Glutamatergic neuron (in vitro differentiated cells): ENCODE measurements around the gene ACSM3. TPM values are rescaled to one million over a fixed set of nuclear protein-coding genes. Genes with fewer than 3 reads are reported as not detected.

Experiments
- DNase-seq: peaks from one replicate; pipeline ENCODE4 v3.0.0; 2022
- H3K27ac Mint-ChIP-seq: one replicate; pipeline ENCODE4 v1.8.0; 2020; ENCODE audit warnings: mild to moderate bottlenecking, mixed read lengths, inconsistent platforms; ENCODE audit not compliant: unreplicated experiment
- H3K27me3 Mint-ChIP-seq: one replicate; pipeline ENCODE4 v1.8.0; 2020; ENCODE audit warnings: mild to moderate bottlenecking, moderate library complexity, mixed read lengths, inconsistent platforms; ENCODE audit not compliant: unreplicated experiment
- H3K36me3 Mint-ChIP-seq: one replicate; pipeline ENCODE4 v1.8.0; 2020; ENCODE audit warnings: mild to moderate bottlenecking, mixed read lengths, inconsistent platforms; ENCODE audit not compliant: unreplicated experiment
- H3K4me1 Mint-ChIP-seq: one replicate; pipeline ENCODE4 v1.8.0; 2020; ENCODE audit warnings: mild to moderate bottlenecking, low read depth, mixed read lengths, inconsistent platforms; ENCODE audit not compliant: unreplicated experiment
- H3K4me3 Mint-ChIP-seq: one replicate; pipeline ENCODE4 v1.8.0; 2020; ENCODE audit warnings: mild to moderate bottlenecking, mixed read lengths, inconsistent platforms; ENCODE audit not compliant: unreplicated experiment
- H3K9me3 Mint-ChIP-seq: one replicate; pipeline ENCODE4 v1.8.0; 2020; ENCODE audit warnings: mild to moderate bottlenecking, moderate library complexity, mixed read lengths, inconsistent platforms; ENCODE audit not compliant: unreplicated experiment
- total RNA-seq: library from RNA; stranded (reverse); fragmentation: NEBNext Ultra II Directional; extraction: Animal tissue kit (Norgen Biotek cat#: 25700); gene quantifications from one replicate; pipeline ENCODE4 v1.2.1, GENCODE V29; 2021; ENCODE audit not compliant: unreplicated experiment
- TF ChIP-seq, protein P1 (sequence below): fragments of 200-600 bp; sonication (generic); IDR thresholded peaks from one replicate; pipeline ENCODE4 v1.5.0; 2021; ENCODE audit not compliant: partially characterized antibody, unreplicated experiment

The ACSM3 gene
- total RNA-seq, 1 donor from 2014 or later: 0.91 TPM

DNA sequence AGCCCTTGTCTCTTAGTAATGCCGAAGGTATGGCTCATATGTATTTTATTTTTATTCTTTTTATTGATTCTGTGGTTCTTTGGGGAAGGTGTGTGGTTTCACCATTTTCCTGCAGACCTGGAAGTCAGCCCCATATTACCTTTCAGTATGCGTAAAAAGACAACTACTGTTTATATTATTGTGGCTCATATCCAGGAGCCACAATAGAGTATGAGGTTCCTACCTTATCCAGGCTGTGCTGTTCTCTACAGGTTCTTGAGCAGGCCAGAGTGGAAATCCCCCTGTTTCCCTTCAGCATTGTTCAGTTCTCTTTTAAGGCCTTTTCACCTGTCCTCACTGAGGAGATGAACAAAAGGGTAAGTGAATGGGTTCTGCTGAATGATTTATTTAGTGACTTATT is 75.7 kb downstream of the ACSM3 start:
- TF ChIP-seq, protein P1, sequence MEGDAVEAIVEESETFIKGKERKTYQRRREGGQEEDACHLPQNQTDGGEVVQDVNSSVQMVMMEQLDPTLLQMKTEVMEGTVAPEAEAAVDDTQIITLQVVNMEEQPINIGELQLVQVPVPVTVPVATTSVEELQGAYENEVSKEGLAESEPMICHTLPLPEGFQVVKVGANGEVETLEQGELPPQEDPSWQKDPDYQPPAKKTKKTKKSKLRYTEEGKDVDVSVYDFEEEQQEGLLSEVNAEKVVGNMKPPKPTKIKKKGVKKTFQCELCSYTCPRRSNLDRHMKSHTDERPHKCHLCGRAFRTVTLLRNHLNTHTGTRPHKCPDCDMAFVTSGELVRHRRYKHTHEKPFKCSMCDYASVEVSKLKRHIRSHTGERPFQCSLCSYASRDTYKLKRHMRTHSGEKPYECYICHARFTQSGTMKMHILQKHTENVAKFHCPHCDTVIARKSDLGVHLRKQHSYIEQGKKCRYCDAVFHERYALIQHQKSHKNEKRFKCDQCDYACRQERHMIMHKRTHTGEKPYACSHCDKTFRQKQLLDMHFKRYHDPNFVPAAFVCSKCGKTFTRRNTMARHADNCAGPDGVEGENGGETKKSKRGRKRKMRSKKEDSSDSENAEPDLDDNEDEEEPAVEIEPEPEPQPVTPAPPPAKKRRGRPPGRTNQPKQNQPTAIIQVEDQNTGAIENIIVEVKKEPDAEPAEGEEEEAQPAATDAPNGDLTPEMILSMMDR: no peak
- H3K4me3 Mint-ChIP-seq: no peak overlapping the region
- no peaks in the 10 kb centered on the region for H3K4me1 Mint-ChIP-seq
- H3K27ac Mint-ChIP-seq: no peak overlapping the region
- H3K36me3 Mint-ChIP-seq: peaks cover 16% of the 10 kb centered on the region
- DNase-seq: no peak
- no peaks in the 10 kb centered on the region for H3K27me3 Mint-ChIP-seq
- no peaks in the 10 kb centered on the region for H3K9me3 Mint-ChIP-seq

DNA sequence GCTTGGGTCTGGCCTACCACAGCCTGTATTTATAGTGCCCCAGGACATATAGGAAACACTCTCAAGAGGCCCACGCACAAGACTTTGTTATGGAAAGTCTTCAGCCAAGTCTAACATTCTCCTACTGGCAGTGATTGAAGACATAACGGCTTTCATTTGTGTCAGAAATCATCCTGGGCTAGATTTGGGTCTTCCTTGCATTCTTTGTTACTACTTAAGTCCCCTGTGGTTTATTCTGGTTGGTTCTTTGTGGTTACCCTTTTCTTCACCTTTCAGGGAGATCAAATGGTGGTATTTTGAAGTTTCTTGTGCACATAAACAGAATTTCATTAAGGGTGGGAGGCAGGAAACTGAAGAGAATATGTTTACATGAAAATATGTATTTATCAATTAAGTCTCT is 80.2 kb downstream of the ACSM3 start:
- no peaks in the 10 kb centered on the region for H3K27me3 Mint-ChIP-seq
- H3K4me1 Mint-ChIP-seq: no peaks in the 10 kb centered on the region
- H3K4me3 Mint-ChIP-seq: no peak overlapping the region
- no peak for DNase-seq
- TF ChIP-seq, protein P1: no peak
- H3K27ac Mint-ChIP-seq: no peak overlapping the region
- no peaks in the 10 kb centered on the region for H3K9me3 Mint-ChIP-seq
- no peaks in the 10 kb centered on the region for H3K36me3 Mint-ChIP-seq

DNA sequence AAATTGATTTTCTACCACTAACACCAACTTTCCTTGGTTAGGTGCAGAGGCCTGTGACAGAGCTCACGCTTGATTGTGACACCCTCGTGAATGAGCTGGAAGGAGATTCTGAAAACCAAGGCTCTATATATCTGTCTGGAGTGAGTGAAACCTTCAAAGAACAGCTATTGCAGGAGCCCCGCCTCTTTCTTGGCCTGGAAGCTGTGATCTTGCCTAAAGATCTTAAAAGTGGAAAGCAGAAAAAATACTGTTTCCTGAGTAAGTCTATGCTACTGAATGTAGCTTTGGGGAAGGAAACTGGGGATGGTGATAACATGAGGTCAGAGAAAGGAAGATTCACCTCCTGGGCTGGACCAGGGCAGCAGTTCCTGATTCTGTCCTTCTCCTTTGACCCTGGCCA is 80.8 kb downstream of the ACSM3 start:
- Mint-ChIP-seq H3K27me3 (no peaks in the 10 kb centered on the region), H3K27ac (no peak overlapping the region), H3K4me3 (no peak overlapping the region), H3K4me1 (no peaks in the 10 kb centered on the region), H3K9me3 (no peaks in the 10 kb centered on the region), H3K36me3 (no peaks in the 10 kb centered on the region)
- no peak for DNase-seq
- TF ChIP-seq, protein P1: no peak

DNA sequence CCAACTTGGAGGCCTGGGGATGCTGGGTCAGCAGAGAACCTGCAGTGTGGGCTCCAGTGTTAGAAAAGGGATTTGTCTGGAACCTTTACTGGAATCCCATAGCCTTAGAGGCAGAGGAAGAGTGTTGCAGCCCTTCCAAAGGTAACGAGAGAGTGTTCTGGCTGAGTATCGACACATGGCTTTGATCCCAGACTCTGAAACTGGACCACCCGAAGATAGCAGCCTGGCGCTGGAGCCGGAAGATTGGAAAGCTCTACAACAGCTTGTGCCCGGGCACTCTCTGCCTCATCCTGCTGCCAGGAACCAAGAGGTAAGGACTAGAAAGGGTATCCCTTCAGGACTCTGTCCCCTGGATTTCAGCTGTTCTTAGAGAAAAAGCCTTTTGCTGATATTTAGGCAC is 82.2 kb downstream of the ACSM3 start:
- H3K36me3 Mint-ChIP-seq: no peaks in the 10 kb centered on the region
- TF ChIP-seq, protein P1: no peak
- H3K27ac Mint-ChIP-seq: no peak overlapping the region
- H3K27me3 Mint-ChIP-seq: no peaks in the 10 kb centered on the region
- no peaks in the 10 kb centered on the region for H3K9me3 Mint-ChIP-seq
- H3K4me1 Mint-ChIP-seq: no peaks in the 10 kb centered on the region
- DNase-seq: no peak
- no peak overlapping the region for H3K4me3 Mint-ChIP-seq

DNA sequence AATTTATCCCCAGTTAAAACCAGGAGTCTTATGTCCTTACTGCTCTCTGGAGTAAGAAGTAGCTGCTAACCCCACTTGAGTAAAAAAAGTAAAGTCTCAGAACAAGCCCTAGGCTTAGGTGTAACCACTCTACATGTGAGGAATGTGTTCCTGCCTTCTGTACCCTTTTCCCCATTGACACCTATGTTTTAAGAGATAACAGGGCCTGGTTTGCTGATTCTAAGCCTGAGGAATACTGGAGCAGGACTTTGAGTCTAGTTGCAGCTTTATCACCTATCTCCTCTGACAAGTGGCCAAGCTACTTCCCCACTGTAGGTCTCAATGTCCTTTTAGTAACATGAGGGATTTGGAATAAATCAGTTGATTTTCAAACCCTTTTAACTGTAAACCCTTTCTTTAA is 82.7 kb downstream of the ACSM3 start:
- Mint-ChIP-seq H3K27ac (no peak overlapping the region), H3K4me1 (no peaks in the 10 kb centered on the region), H3K36me3 (no peaks in the 10 kb centered on the region), H3K4me3 (no peak overlapping the region), H3K27me3 (no peaks in the 10 kb centered on the region), H3K9me3 (no peaks in the 10 kb centered on the region)
- no peak for DNase-seq
- TF ChIP-seq, protein P1: no peak

Other genes with a start within 250 kb of the ACSM3 start
- not detected for gene ACSM2B, start 187.6 kb upstream of the ACSM3 start, total RNA-seq
- gene ACSM1, start 66.3 kb upstream of the ACSM3 start, total RNA-seq: not detected
- gene THUMPD1, start 22.2 kb upstream of the ACSM3 start, total RNA-seq: 30.1 TPM
- 14.2 TPM for gene ERI2, start 42.5 kb downstream of the ACSM3 start, total RNA-seq
- 5.9 TPM for gene REXO5, start 42.5 kb downstream of the ACSM3 start, total RNA-seq
- gene DCUN1D3, start 136.3 kb downstream of the ACSM3 start, total RNA-seq: 15.3 TPM
- 23.2 TPM for gene LYRM1, start 136.8 kb downstream of the ACSM3 start, total RNA-seq